GM12878 (cell line): ENCODE results near the gene EXOC4. TPM values are rescaled to one million over a fixed set of nuclear protein-coding genes. Genes with fewer than 3 reads are reported as not detected.
A peak's percentile ranks its signal among the peaks of the same experiment; 100 is the strongest.

ENCODE experiments used
- BACH1 ChIP-seq: fragments of 450-650 bp; IDR thresholded peaks from 2 replicates; pipeline ENCODE4 v1.6.1; 2017; ENCODE audit warnings: mild to moderate bottlenecking, borderline replicate concordance
- E2F4 ChIP-seq: IDR thresholded peaks from 2 replicates; pipeline ENCODE4 v1.6.1; 2012; ENCODE audit warnings: low read depth, low read length, improper control_type of control experiment
- EGR1 ChIP-seq, 2 experiments: IDR thresholded peaks; 1 replicate in 1 of 2; 2 replicates in 1 of 2; pipeline ENCODE4 v1.6.1; 2011 to 2012; ENCODE audit warnings: low read depth in 2 of 2, low read length in 2 of 2, borderline replicate concordance in 1 of 2, mild to moderate bottlenecking in 1 of 2, moderate library complexity in 1 of 2
- HCFC1 ChIP-seq: fragments of 150-350 bp; IDR thresholded peaks from 2 replicates; pipeline ENCODE4 v1.6.1; 2014; ENCODE audit warnings: low read length
- IKZF1 ChIP-seq: fragments of 450-650 bp; conservative IDR thresholded peaks from 2 replicates; pipeline ENCODE4 v1.6.1; 2017; ENCODE audit warnings: antibody characterized with exemption, mild to moderate bottlenecking
- MXI1 ChIP-seq: fragments of 150-350 bp; IDR thresholded peaks from 2 replicates; pipeline ENCODE4 v1.6.1; 2011; ENCODE audit warnings: low read depth, mild to moderate bottlenecking, inconsistent platforms, low read length, improper control_type of control experiment
- POLR2A ChIP-seq: IDR thresholded peaks from 2 replicates; pipeline ENCODE4 v1.6.1; 2011; ENCODE audit warnings: low read depth, mild to moderate bottlenecking, low read length
- RAD51 ChIP-seq: fragments of 450-650 bp; IDR thresholded peaks from 2 replicates; pipeline ENCODE4 v1.6.1; 2016; ENCODE audit warnings: moderate library complexity, mild to moderate bottlenecking, inconsistent platforms
- SIX5 ChIP-seq: IDR thresholded peaks from 2 replicates; pipeline ENCODE4 v1.6.1; 2011; ENCODE audit warnings: mild to moderate bottlenecking, low read depth, low read length, moderate library complexity; ENCODE audit not compliant: severe bottlenecking
- SMAD5 ChIP-seq: IDR thresholded peaks from 2 replicates; pipeline ENCODE4 v1.6.1; 2016; ENCODE audit warnings: antibody characterized with exemption, low read depth
- TCF12 ChIP-seq: IDR thresholded peaks from 2 replicates; pipeline ENCODE4 v1.6.1; 2011; ENCODE audit warnings: low read depth, mild to moderate bottlenecking, low read length
- YY1 ChIP-seq: IDR thresholded peaks from 2 replicates; pipeline ENCODE4 v1.6.1; 2011; ENCODE audit warnings: low read depth, mild to moderate bottlenecking, low read length
- polyA plus RNA-seq, 11 experiments: library from polyadenylated mRNA; depleted of rRNA in 4 of 11; unstranded in 6 of 11; stranded (reverse) in 5 of 11; fragments of >200 nt; fragmentation: Nextera tagmentation in 4 of 11; fragmentation: Illumina TruSeq in 1 of 11; extraction: Ambion mirVana in 4 of 11; extraction: Trizol in 1 of 11; gene quantifications; 1 replicate in 1 of 11; 2 replicates in 10 of 11; pipeline versions ENCODE4 v1.2.1 to v1.2.3, GENCODE V29; 2011 to 2016; ENCODE audit warnings: inconsistent platforms in 2 of 11, missing spikeins in 2 of 11, low read depth in 1 of 11
- total RNA-seq, 4 experiments: library from RNA; depleted of rRNA in 3 of 4; stranded (reverse); fragments of >200 nt in 3 of 4; fragmentation: Illumina TruSeq in 1 of 4; extraction: Trizol in 1 of 4; gene quantifications; 2 replicates each; pipeline versions ENCODE4 v1.2.1 to v1.2.3, GENCODE V29; 2013 to 2021
- TF ChIP-seq, protein P1 (sequence below): fragments of 450-650 bp; IDR thresholded peaks from 2 replicates; pipeline ENCODE4 v1.6.1; 2016; ENCODE audit warnings: mild to moderate bottlenecking

Gene EXOC4
- total and polyA plus RNA-seq, 10 of the 15 experiments (the other 5 are each of a cell fraction or from before 2014, with no cell fraction given): 13.2 to 44.5 (median 29.6) TPM

DNA sequence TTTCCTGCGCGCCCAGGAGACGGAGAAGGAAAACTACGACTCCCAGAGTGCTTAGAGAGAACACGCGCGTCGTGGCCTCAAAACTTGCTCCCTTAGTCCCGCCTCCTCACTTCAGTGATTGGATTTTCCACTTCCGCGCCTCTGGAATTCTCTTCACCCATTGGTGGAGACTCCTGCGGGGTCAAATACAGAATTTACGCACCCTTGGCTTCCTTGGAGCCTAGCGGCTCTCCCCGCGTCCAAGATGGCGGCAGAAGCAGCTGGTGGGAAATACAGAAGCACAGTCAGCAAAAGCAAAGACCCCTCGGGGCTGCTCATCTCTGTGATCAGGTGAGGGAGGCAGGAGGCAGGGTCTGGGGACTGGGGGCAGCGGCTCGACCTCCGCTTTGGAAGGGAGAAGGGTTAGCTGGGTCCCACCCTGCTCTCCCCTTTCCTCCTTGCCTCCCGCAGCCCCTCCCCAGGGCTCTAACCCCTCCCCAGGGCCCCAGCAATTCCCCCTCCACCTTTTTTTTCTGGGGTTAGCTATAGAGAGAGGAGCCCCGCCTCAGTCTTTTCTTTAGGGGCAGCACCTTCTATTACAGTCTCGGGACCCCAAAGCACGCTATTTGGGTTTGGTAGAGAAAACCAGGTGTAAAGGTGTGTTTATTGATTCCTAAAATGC lies at the start of gene EXOC4 (continued):
- TF ChIP-seq MXI1 (peak; percentile 63; the same call in 1 of the 2 replicates), YY1 (peak; percentile 98), IKZF1 (peak; percentile 91), E2F4 (no peak), BACH1 (peak; percentile 19; the same call in 1 of the 2 replicates), SIX5 (peak; percentile 88), SMAD5 (peak; percentile 48; the same call in 1 of the 2 replicates), EGR1 (IDR thresholded peaks at IDR 0.05; ENCODE audit: borderline replicate concordance in 1 of 2, low read depth in 2 of 2, low read length in 2 of 2) (peak in 1 of 2 experiments; percentile 6; a peak in 1 of 3 replicates), RAD51 (peak; percentile 58), TCF12 (peak; percentile 44; the same call in 1 of the 2 replicates), POLR2A (peak; percentile 87), HCFC1 (peak; percentile 93)
- TF ChIP-seq, protein P1, sequence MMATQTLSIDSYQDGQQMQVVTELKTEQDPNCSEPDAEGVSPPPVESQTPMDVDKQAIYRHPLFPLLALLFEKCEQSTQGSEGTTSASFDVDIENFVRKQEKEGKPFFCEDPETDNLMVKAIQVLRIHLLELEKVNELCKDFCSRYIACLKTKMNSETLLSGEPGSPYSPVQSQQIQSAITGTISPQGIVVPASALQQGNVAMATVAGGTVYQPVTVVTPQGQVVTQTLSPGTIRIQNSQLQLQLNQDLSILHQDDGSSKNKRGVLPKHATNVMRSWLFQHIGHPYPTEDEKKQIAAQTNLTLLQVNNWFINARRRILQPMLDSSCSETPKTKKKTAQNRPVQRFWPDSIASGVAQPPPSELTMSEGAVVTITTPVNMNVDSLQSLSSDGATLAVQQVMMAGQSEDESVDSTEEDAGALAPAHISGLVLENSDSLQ: no peak
- TF ChIP-seq, all 136 proteins: peak for 46
